Stimulated activated memory B cell treated with anti-CD40 and anti-IgM and Interleukin-4, amounts not matched to agents 10 μg/mL and 1 μg/mL and 100 μg/mL, for 72 hours (primary cell): Measurements from ENCODE around the gene CRNKL1.
A peak's percentile ranks its signal among the peaks of the same experiment; 100 is the strongest.
"Not testable (repeated sequence)": the region's sequence is repeated elsewhere in the genome, so short reads cannot be mapped to it uniquely, and the experiment has no call there.

Source experiments
- ATAC-seq: fragments of 150-1000 bp; cut with Tn5 transposase; 2 replicates; pipeline ENCODE4 v1.10.0; 2021
- H3K27ac Mint-ChIP-seq: one replicate; pipeline ENCODE4 v1.8.0; 2022; ENCODE audit warnings: mild to moderate bottlenecking, mixed read lengths
- H3K27me3 Mint-ChIP-seq: one replicate; pipeline ENCODE4 v1.8.0; 2022; ENCODE audit warnings: mixed read lengths
- H3K36me3 Mint-ChIP-seq: one replicate; pipeline ENCODE4 v1.8.0; 2022; ENCODE audit warnings: mixed read lengths
- H3K4me1 Mint-ChIP-seq: one replicate; pipeline ENCODE4 v1.8.0; 2022; ENCODE audit warnings: mixed read lengths
- H3K4me3 Mint-ChIP-seq: one replicate; pipeline ENCODE4 v1.8.0; 2022; ENCODE audit warnings: mild to moderate bottlenecking, moderate library complexity, mixed read lengths
- H3K9me3 Mint-ChIP-seq: one replicate; pipeline ENCODE4 v1.8.0; 2022; ENCODE audit warnings: mixed read lengths

The CRNKL1 gene

DNA sequence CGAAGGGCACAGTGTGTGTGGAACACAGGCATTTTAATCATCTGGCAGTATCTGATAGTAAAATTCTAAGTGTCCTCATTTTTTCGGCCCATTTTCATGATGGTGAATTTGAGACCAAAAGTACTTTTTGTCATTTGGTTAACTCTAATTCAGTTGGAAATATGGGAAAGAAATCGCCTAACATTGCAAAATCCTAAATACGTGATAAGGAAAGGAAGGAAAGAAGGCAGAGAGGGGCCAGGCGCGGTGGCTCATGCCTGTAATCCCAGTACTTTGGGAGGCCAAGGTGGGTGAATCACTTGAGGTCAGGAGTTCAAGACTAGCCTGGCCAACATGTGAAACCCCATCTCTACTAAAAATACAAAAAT lies 48.3 kb downstream of the CRNKL1 start:
- peak overlapping the region; percentile 31 for H3K27ac Mint-ChIP-seq
- H3K36me3 Mint-ChIP-seq, H3K9me3 Mint-ChIP-seq, ATAC-seq: not testable (repeated sequence)
- H3K4me3 Mint-ChIP-seq, result peak overlapping the region; percentile 52
- H3K27me3 Mint-ChIP-seq, result peaks cover 66% of the 10 kb centered on the region
- peaks cover 16% of the 10 kb centered on the region for H3K4me1 Mint-ChIP-seq

DNA sequence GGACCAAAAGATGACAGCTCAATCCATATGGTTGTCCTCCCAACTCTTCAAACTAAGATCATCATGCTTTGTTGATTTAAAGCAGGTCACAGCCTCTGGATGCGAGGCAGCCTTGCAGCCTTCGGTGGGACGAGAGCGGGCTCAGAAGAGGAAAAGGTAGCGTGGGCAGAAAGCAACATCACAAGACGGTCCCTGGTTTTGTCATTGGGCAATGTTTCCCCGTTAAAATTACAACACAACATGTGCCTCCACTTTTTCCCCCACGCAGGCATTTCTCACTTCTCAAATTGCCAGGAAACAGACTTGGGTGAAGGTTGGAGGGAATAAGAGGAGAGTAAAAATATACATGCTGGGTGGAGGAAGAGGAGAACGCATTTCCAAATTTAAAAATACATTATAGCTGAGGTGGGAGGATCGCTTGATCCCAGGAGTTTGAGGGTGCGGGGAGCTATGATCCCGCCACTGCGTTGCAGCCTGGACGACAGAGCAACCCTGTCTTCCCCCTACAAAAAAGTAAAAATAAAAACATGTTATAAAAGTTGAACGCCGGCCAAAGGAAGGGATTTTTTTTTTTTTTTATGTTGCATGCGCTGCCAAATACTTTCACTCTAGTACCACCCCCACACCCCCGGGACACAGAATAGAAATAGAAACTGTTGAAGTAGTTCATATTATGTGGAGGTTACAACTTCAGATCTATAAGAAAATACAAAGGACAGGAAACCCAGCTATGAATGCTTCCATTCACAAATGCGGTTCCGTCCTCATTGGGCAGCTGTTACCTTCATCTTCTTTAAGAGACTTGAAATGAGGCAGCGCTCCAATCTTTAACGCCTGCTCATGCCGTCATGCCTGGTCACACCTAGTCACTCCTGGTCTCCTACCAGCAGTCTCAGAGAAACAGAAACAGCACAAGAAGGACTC lies 49.0 kb downstream of the CRNKL1 start:
- ATAC-seq, result peak; percentile 47
- H3K36me3 Mint-ChIP-seq, result no peaks in the 10 kb centered on the region
- H3K4me3 Mint-ChIP-seq, result peak overlapping the region; percentile 52
- H3K27me3 Mint-ChIP-seq, result peaks cover 59% of the 10 kb centered on the region
- H3K27ac Mint-ChIP-seq, result peak overlapping the region; percentile 31
- H3K9me3 Mint-ChIP-seq, result no peaks in the 10 kb centered on the region
- peaks cover 16% of the 10 kb centered on the region for H3K4me1 Mint-ChIP-seq

DNA sequence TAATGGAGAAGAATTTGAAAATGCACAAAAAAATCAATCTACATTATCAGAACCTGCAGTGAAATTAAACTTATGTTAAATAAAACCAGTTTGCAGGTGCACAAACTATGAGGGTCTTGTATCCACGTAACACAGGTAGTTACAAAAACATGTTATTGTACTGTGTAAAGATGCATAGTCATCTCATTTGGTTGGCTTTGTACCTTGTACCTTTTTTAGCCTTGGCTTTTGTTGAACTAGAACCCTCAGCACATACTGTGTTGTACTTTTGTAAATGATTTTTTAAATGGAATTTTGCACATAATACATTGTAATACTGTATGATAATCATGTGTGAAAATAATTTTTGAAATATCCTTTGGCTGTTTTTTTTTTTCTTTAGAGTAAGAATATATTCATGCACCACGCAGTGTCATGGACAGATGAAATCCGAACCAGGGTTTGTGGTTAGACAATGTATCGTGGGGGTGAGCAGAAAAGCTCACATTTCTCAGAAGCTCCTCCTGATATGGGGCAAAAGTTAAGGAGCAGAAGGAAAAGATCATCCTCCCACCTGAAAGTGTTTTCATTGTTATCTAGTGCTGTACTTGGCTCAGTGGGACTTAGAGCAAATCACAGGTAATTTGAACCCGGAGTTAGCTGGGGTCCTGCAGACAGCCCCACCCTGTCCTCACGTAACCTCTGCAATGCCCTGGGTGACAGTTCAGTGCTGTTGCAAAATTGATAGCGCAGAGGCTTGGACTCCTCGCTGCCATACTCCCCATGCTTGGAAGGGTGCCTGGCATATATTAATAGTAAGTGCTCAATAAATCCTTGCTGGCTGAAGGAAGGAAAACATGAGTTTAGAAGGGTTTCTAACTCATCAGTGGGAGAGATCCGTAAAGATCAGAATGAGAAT lies 49.9 kb downstream of the CRNKL1 start:
- peaks cover 16% of the 10 kb centered on the region for H3K4me1 Mint-ChIP-seq
- H3K27ac Mint-ChIP-seq, result no peak overlapping the region
- H3K36me3 Mint-ChIP-seq, result no peaks in the 10 kb centered on the region
- ATAC-seq, result no peak
- no peak overlapping the region for H3K4me3 Mint-ChIP-seq
- no peaks in the 10 kb centered on the region for H3K9me3 Mint-ChIP-seq
- H3K27me3 Mint-ChIP-seq, result peaks cover 50% of the 10 kb centered on the region

DNA sequence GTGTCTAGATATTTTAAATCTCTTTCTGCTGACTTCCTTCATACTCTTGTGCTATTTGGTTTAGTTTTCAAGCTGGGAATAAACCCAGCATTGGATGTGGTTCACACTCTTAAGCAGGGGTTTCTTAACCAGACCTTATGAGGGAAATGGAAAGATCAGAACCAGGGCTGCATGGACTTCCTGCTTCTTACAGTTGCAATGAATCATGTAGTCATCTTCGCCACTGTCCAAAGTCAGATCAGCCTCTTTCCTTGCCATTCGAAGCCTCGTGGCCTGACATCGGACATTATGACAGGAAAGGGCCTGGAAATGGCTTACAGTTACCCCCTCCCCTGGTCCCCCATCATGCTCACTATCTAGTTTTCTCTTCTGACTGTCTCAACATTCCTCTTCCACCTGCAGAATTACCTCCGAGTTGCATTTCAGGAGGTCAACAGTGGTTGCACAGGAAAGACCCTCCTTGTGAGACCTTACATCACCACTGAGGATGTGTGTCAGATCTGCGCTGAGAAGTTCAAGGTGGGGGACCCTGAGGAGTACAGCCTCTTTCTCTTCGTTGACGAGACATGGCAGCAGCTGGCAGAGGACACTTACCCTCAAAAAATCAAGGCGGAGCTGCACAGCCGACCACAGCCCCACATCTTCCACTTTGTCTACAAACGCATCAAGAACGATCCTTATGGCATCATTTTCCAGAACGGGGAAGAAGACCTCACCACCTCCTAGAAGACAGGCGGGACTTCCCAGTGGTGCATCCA lies 51.9 kb downstream of the CRNKL1 start:
- Mint-ChIP-seq H3K4me1 (peaks cover 16% of the 10 kb centered on the region), H3K4me3 (no peak overlapping the region), H3K27me3 (peaks cover 37% of the 10 kb centered on the region), H3K9me3 (no peaks in the 10 kb centered on the region), H3K36me3 (no peaks in the 10 kb centered on the region), H3K27ac (no peak overlapping the region)
- no peak for ATAC-seq

DNA sequence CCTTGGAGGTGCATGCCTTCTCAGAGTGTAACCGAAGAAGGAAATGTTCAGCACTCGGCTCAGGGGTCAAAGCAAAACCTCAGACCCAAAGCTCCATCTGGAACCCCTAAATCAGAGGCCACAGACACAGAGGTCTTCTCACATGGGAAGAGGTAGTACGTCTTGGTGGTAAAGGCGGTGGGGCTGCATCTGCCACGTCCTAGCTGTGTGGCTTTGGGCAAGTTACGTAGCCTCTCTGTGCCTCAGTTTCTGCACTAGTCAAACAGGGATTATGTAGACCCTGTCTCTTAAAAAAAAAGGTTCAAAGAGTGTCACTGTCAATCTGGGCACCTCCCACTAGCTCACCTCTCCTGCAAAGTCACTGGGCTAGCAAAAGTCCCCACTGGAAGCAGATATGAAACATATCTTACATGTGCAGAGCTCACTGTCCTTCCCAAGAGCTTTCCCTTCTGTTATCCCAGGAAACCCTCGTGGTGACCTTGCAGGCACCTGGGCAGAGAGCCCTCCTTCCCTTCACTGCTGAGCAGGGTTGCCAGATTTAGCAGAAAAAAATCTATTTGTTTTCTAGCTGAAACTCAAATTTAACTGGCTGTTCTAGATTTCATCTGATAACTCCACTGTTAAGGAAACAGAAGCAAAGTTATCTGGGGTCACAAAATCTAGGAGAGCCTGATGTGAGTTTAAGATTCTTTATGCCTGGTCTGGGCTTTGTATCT lies 53.1 kb downstream of the CRNKL1 start:
- peaks cover 27% of the 10 kb centered on the region for H3K27me3 Mint-ChIP-seq
- no peaks in the 10 kb centered on the region for H3K9me3 Mint-ChIP-seq
- H3K4me3 Mint-ChIP-seq, result no peak overlapping the region
- no peak for ATAC-seq
- H3K36me3 Mint-ChIP-seq, result no peaks in the 10 kb centered on the region
- peaks cover 16% of the 10 kb centered on the region for H3K4me1 Mint-ChIP-seq
- H3K27ac Mint-ChIP-seq, result no peak overlapping the region

DNA sequence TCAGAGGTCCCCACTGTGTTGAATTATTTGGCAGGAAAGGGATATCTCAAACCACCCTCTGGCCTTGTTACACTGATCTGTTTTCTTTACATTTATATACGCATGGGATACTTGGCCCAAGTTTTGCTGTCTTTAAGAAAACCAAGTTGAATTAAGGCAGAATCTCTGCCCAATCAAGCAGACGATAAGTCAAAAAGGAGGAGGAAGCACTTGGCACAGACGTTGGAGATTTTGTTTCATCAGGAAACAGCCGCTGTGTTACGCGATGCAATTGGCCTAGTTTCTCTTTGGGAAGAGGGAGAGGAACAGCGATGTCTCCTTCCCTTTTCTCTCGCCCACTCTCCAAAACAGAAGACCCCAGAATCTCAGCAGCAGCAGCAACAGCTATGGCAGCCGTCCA lies 55.3 kb downstream of the CRNKL1 start:
- Mint-ChIP-seq H3K4me1 (no peaks in the 10 kb centered on the region), H3K4me3 (no peak overlapping the region), H3K27ac (no peak overlapping the region), H3K27me3 (peaks cover 8% of the 10 kb centered on the region), H3K9me3 (no peaks in the 10 kb centered on the region), H3K36me3 (no peaks in the 10 kb centered on the region)
- ATAC-seq, result no peak

DNA sequence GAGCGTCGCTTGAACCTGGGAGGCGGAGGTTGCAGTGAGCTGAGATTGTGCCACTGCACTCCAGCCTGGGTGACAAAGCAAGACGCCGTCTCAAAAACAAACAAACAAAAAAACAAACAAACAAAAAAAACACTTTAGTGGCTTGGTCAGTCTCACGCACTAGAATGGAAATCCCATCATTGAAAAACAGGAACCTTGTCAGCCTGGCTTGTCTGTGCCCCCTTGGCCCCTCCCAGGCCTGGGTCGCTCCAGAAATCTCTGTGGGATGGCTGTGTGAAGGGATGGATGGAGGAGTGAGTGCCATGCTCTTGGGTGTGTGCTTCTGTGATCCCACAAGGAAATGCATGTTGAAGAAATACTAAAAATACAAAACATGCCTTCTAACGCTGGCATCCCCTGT lies 56.0 kb downstream of the CRNKL1 start:
- no peaks in the 10 kb centered on the region for H3K9me3 Mint-ChIP-seq
- no peaks in the 10 kb centered on the region for H3K36me3 Mint-ChIP-seq
- no peak for ATAC-seq
- no peak overlapping the region for H3K27ac Mint-ChIP-seq
- no peak overlapping the region for H3K4me3 Mint-ChIP-seq
- peaks cover 2% of the 10 kb centered on the region for H3K27me3 Mint-ChIP-seq
- H3K4me1 Mint-ChIP-seq, result no peaks in the 10 kb centered on the region

DNA sequence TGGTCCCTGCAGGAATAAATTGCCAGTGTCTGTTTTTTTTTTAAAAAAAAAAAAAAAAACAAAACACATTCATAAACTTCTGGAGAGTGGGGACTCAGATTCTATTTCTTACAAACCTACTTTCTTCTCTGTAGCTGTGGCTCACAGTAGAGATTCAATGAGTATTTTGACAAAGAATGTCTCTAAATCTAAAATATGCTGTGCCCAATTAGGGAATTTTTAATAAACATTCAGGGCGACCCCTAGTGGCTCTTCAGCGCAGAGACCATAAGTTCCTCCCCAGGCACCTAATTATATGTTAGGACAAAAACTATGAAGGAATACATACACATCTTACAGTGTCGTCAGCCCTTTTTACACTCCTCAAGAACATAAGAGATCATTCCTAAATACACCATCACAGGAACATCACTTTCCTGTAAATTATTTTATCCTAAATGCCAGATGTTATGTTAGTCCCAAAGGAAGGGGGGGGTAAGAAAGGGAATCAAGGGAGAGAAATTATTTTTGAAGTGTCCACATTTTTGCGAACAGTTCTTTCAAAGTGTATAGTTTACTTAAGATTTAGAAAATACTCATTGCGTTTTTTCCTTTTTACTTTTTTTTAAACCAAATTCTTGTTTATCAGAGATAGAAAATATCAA lies 56.9 kb downstream of the CRNKL1 start:
- no peaks in the 10 kb centered on the region for H3K4me1 Mint-ChIP-seq
- H3K9me3 Mint-ChIP-seq, result no peaks in the 10 kb centered on the region

DNA sequence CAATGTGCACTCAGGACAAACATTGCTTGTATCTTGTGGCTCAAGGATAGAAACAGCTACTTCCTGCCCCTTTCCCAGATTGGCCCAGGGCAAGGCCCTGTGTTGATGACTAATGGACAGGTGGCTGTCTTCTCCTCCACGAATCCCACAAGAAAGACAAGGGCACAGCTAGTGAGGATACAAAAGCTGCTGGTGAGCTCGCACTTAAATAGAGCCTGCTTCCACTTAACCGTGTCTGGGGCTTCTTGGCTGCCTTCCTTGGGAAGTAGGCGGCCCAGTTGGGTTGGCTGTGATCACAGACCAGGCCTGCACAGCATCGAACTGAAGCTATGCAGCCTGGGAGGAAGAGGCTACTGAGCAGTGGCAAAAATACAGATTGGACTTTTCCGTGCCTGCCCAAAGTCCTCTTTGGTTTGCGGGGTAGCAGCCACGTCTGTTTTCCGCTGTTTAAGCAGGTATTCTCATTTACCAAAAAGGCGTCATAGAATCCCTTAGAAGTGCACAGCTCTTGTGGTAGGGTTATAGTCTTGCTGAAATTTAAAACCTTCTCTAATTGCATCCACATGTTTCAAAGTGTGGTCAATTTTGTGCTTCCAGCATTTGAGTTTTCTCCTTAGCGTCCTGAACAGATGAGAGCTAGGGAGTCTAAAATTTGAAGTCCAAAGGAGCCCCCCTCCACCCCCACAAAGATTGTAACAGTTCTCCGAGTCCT lies 58.2 kb downstream of the CRNKL1 start:
- Mint-ChIP-seq H3K4me1 (no peaks in the 10 kb centered on the region), H3K9me3 (no peaks in the 10 kb centered on the region), H3K4me3 (no peak overlapping the region), H3K27ac (no peak overlapping the region), H3K36me3 (no peaks in the 10 kb centered on the region), H3K27me3 (peaks cover 2% of the 10 kb centered on the region)
- no peak for ATAC-seq

More for the DNA sequence above, 56.9 kb downstream of the CRNKL1 start:
- no peaks in the 10 kb centered on the region for H3K27me3 Mint-ChIP-seq
- no peaks in the 10 kb centered on the region for H3K36me3 Mint-ChIP-seq
- no peak overlapping the region for H3K27ac Mint-ChIP-seq
- ATAC-seq, result peak; percentile 57
- no peak overlapping the region for H3K4me3 Mint-ChIP-seq

DNA sequence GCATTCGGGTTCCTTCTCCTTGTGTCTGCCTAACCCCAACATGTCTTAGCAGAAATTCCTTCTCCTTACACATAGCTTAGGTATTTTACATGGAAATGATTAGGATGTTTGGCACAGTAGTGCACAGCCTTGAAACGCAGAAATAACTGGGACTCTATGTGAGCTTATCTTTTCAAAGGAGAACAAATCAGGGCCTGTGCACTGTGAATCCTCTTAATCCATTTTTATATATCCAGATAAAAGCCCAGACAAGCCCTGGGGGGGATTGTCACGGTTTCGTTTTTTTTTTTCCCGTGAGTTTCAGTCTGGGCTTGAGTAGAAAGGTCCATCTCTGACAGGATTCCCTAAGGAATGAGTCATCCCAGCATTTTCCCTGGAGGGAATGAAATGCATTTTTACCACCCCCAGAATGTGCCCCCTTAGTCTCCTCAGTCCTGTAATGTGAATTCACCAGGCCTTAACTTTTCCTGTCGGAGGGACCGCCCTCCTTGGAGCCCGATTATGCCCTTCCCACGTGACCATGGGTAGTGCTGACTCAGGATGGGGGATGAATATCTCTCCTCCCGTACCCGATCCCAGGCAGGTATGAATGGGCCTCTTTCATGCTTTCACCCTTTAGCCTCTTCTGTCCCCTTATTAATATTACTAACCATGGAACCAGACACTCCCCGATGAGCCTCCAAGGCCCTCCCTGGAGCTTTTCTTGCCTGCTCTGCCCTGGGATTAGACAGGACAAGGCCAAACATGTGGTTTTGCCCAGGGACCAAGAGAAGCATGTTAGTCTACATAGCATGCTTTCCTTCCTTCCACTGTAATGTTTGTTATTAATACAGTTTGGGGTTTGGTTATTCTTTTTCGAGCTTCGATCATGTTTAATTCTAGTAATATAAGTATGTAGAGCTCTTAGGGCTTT lies 59.0 kb downstream of the CRNKL1 start:
- Mint-ChIP-seq H3K9me3 (no peaks in the 10 kb centered on the region), H3K4me3 (no peak overlapping the region), H3K27me3 (peaks cover 10% of the 10 kb centered on the region), H3K27ac (no peak overlapping the region), H3K36me3 (no peaks in the 10 kb centered on the region), H3K4me1 (no peaks in the 10 kb centered on the region)
- ATAC-seq, result no peak

DNA sequence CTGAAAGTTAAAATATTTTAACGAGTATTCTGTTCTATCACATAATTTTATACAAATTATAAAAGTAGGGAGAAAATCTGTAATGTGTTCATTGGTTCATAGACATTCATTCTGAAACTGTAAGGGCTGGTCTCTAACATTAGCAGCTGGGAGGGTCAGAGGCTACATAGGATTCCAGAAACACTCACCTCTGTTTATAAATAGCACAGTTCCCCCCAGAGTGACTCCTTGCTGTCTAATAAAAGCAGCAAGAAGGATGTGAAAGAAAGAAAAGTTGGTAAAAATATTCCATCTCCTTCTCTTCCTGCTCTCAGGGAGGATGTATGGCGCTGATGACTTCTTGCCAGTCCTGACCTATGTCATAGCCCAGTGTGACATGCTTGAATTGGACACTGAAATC lies 60.4 kb downstream of the CRNKL1 start:
- no peaks in the 10 kb centered on the region for H3K4me1 Mint-ChIP-seq
- no peaks in the 10 kb centered on the region for H3K36me3 Mint-ChIP-seq
- H3K4me3 Mint-ChIP-seq, result no peak overlapping the region
- no peak overlapping the region for H3K27ac Mint-ChIP-seq
- no peak for ATAC-seq
- peaks cover 10% of the 10 kb centered on the region for H3K27me3 Mint-ChIP-seq
- no peaks in the 10 kb centered on the region for H3K9me3 Mint-ChIP-seq

DNA sequence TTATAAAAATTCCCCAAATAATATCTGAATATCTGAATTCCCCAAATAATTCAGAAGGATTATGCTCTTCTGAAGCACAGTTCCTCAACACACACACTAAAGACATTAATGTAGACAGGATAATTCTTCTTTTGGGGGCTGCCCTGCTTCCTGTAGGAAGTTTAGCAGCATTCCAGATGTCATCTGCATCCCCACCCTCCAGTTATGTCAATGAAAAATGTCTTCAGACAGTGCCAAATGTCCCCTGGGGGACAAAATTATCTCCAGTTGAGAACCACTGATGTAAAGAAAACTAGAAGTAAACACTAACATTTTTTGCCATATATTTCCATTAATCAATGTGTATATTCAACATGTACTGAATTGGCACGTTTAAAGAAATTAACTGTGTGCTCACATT lies 61.0 kb downstream of the CRNKL1 start:
- Mint-ChIP-seq H3K4me3 (no peak overlapping the region), H3K9me3 (no peaks in the 10 kb centered on the region), H3K27me3 (peaks cover 10% of the 10 kb centered on the region), H3K27ac (no peak overlapping the region), H3K36me3 (no peaks in the 10 kb centered on the region), H3K4me1 (no peaks in the 10 kb centered on the region)
- ATAC-seq, result no peak

DNA sequence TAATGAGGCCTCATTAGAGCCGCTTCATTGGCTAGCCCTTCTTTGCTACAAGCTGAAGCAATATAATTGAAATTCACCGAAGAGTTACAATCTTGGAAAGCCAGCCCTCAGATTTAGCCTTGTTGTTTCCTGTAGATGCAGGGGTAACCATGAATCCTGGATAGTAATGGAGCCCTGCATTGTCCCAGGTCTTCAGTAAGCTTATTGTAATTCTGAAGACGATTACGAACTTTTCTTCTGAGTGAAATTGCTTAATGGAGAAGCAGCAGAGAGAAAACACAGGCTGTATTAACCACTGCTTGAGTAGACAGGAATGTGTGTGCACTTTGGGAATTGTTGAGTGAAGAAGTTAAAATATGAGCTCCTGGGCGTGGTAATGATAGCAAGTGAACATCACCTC lies 61.4 kb downstream of the CRNKL1 start:
- ATAC-seq, result no peak
- Mint-ChIP-seq H3K4me3 (no peak overlapping the region), H3K4me1 (no peaks in the 10 kb centered on the region), H3K9me3 (no peaks in the 10 kb centered on the region), H3K27ac (no peak overlapping the region), H3K27me3 (peaks cover 10% of the 10 kb centered on the region), H3K36me3 (no peaks in the 10 kb centered on the region)
